GM21825 (cell line): Measurements from ENCODE around the gene CBLIF.
"Not testable (repeated sequence)": the region's sequence is repeated elsewhere in the genome, so short reads cannot be mapped to it uniquely, and the experiment has no call there.

ENCODE experiments used
- ATAC-seq: cut with Tn5 transposase; IDR thresholded peaks from one replicate; pipeline ENCODE4 v1.9.1; 2021; ENCODE audit warnings: mild to moderate bottlenecking, moderate library complexity; ENCODE audit not compliant: unreplicated experiment

The CBLIF gene

GRCh38 chr11:59845399-59845798 lies at the start of gene CBLIF:
Gene CBLIF (minus strand): TSS chr11:59845499. CDS start chr11:59845453, 46 bp downstream.
- no peak for ATAC-seq

GRCh38 chr11:59894616-59895015 lies 49.3 kb upstream of the CBLIF start:
- ATAC-seq, result no peak

- no peak for ATAC-seq
Measured at GRCh38 chr11:59891781-59892181, 46.5 kb upstream of the CBLIF start.

- ATAC-seq, result not testable (repeated sequence)
Measured at GRCh38 chr11:59887156-59887555, 41.9 kb upstream of the CBLIF start.

- no peak for ATAC-seq
Measured at GRCh38 chr11:59883597-59883996, 38.3 kb upstream of the CBLIF start.

GRCh38 chr11:59879567-59879966 lies 34.3 kb upstream of the CBLIF start:
- no peak for ATAC-seq

GRCh38 chr11:59878575-59878974 lies 33.3 kb upstream of the CBLIF start, which contains the start of gene OOSP3:
Gene OOSP3 (plus strand): TSS chr11:59878782. CDS start chr11:59878809, 27 bp downstream.
- no peak for ATAC-seq

- no peak for ATAC-seq
Measured at GRCh38 chr11:59877784-59878183, 32.5 kb upstream of the CBLIF start.

- no peak for ATAC-seq
Measured at GRCh38 chr11:59877325-59877724, 32.0 kb upstream of the CBLIF start.

GRCh38 chr11:59875856-59876519 lies 30.7 kb upstream of the CBLIF start:
- no peak for ATAC-seq

GRCh38 chr11:59872076-59872475 lies 26.8 kb upstream of the CBLIF start:
- ATAC-seq, result no peak

GRCh38 chr11:59867946-59868345 lies 22.6 kb upstream of the CBLIF start:
- no peak for ATAC-seq

GRCh38 chr11:59866836-59867235 lies 21.5 kb upstream of the CBLIF start:
- ATAC-seq, result no peak

- no peak for ATAC-seq
Measured at GRCh38 chr11:59866397-59866796, 21.1 kb upstream of the CBLIF start, which contains the start of gene TCN1. Gene TCN1 (minus strand): TSS chr11:59866487. CDS start chr11:59866470, 17 bp downstream.

GRCh38 chr11:59865031-59865430 lies 19.7 kb upstream of the CBLIF start:
- no peak for ATAC-seq

GRCh38 chr11:59862252-59862651 lies 17.0 kb upstream of the CBLIF start:
- ATAC-seq, result no peak

- no peak for ATAC-seq
Measured at GRCh38 chr11:59859673-59860072, 14.4 kb upstream of the CBLIF start.

- ATAC-seq, result no peak
Measured at GRCh38 chr11:59857439-59858434, 12.4 kb upstream of the CBLIF start.

GRCh38 chr11:59854871-59855270 lies 9.6 kb upstream of the CBLIF start:
- no peak for ATAC-seq

GRCh38 chr11:59851416-59851815 lies 6.1 kb upstream of the CBLIF start:
- not testable (repeated sequence) for ATAC-seq

GRCh38 chr11:59849551-59849950 lies 4.3 kb upstream of the CBLIF start:
- not testable (repeated sequence) for ATAC-seq

- no peak for ATAC-seq
Measured at GRCh38 chr11:59849129-59849528, 3.8 kb upstream of the CBLIF start.
